ENCODE results near the gene TTYH2.

DNA sequence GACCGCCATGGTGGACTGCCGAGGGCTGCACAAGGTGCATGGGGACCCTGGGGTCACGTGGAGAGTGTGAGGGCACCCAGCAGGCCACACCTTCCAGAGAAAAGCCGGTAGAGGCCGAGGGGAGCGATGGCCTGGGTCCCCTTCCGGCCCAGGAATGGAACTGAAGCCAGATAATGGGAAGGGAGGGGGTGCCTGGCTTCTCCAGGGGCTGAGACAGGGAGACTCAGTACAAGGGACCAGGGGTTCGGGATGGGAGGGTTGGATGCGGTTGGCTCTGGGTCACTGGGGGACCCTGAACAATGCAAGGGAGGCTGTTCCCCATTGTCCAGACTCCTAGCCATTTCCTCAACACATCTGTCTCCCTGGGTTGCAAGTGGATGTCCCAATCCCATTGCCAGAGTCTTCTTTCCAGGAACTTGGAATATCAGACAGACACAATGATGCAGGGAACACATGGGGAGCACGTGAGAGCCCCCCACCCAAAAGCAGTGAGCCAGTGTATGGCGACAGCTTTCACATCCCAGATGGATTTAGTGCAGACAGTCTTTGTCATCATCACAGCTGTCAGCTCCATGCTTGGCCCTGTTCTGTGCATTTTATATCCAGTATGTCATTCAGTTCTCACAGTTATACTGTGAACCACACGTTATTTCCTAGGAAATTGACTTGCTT is 37.1 kb downstream of the TTYH2 start:
- TF ChIP-seq, protein P1, sequence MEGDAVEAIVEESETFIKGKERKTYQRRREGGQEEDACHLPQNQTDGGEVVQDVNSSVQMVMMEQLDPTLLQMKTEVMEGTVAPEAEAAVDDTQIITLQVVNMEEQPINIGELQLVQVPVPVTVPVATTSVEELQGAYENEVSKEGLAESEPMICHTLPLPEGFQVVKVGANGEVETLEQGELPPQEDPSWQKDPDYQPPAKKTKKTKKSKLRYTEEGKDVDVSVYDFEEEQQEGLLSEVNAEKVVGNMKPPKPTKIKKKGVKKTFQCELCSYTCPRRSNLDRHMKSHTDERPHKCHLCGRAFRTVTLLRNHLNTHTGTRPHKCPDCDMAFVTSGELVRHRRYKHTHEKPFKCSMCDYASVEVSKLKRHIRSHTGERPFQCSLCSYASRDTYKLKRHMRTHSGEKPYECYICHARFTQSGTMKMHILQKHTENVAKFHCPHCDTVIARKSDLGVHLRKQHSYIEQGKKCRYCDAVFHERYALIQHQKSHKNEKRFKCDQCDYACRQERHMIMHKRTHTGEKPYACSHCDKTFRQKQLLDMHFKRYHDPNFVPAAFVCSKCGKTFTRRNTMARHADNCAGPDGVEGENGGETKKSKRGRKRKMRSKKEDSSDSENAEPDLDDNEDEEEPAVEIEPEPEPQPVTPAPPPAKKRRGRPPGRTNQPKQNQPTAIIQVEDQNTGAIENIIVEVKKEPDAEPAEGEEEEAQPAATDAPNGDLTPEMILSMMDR (IDR thresholded peaks at IDR 0.05 in 8 of 11, conservative IDR thresholded peaks at IDR 0.05 in 3 of 11) = no peak
- no peak for TF ChIP-seq POLR2A (IDR thresholded peaks at IDR 0.05)
